ENCODE data around the gene INHBE. TPM values are rescaled to one million over a fixed set of nuclear protein-coding genes. Genes with fewer than 3 reads are reported as not detected.

INHBE gene
- total and polyA plus RNA-seq, 4 donors: 17.6 to 181 (median 110) TPM

GRCh38 chr12:57479376-57480115 is 24.4 kb downstream of the INHBE start, which contains the start of gene ARHGAP9:
ARHGAP9 (minus strand) TSS chr12:57479866; CDS start chr12:57479406, 460 bp downstream.
- H3K36me3 ChIP-seq (ENCODE audit: control insufficient read depth in 4 of 4, insufficient read depth in 3 of 4, low read depth in 1 of 4, low read length in 3 of 4): no peaks in the 10 kb centered on the region
- WGBS: 67% methylated on average over 6 of the region's 6 CpGs
- DNase-seq (ENCODE audit: low spot score): no peak
- peak within 1 kb of the TSS; percentile 28 to 38 for H3K9ac ChIP-seq (ENCODE audit: low read depth in 1 of 2, low read length in 2 of 2)
- no peak within 1 kb of the TSS for H3K4me3 ChIP-seq (ENCODE audit: low read depth in 1 of 3, low read length in 3 of 3)
- no peak for TF ChIP-seq TAF1 (conservative IDR thresholded peaks at IDR 0.05)
- no peak for TF ChIP-seq ATF3 (IDR thresholded peaks at IDR 0.05)
- no peak for TF ChIP-seq YY1 (IDR thresholded peaks at IDR 0.05)
- no peak for TF ChIP-seq ZBTB33 (IDR thresholded peaks at IDR 0.05)
- TF ChIP-seq HNF4A (conservative IDR thresholded peaks at IDR 0.05): no peak
- no peak for TF ChIP-seq RXRA (IDR thresholded peaks at IDR 0.05)
- no peak for TF ChIP-seq RAD21 (IDR thresholded peaks at IDR 0.05)
- TF ChIP-seq FOXA2 (IDR thresholded peaks at IDR 0.05): no peak
- TF ChIP-seq FOXA1 (IDR thresholded peaks at IDR 0.05): no peak
- no peak for TF ChIP-seq GABPA (IDR thresholded peaks at IDR 0.05 in 1 of 2, conservative IDR thresholded peaks at IDR 0.05 in 1 of 2)
- TF ChIP-seq SP1 (IDR thresholded peaks at IDR 0.05): no peak
- no peak for TF ChIP-seq REST (IDR thresholded peaks at IDR 0.05)
- peak within 1 kb of the TSS; percentile 66 to 79 for H3K27ac ChIP-seq (ENCODE audit: low read depth in 1 of 2, low read length in 2 of 2)
- peaks cover 0 to 6% (median 2%) of the 10 kb centered on the region in 4 donors for H3K27me3 ChIP-seq (ENCODE audit: control insufficient read depth in 4 of 4, insufficient read depth in 4 of 4, low read length in 3 of 4)
- H3K9me3 ChIP-seq (ENCODE audit: control insufficient read depth in 4 of 4, low read length in 3 of 4): no peaks in the 10 kb centered on the region
- H3K4me1 ChIP-seq (ENCODE audit: control insufficient read depth in 4 of 4, insufficient read depth in 4 of 4, low read length in 3 of 4): peaks cover 4 to 17% (median 12%) of the 10 kb centered on the region in 4 donors

- Histone ChIP-seq H3K27ac (ENCODE audit: low read depth in 1 of 2, low read length in 2 of 2) (no peak overlapping the region), H3K4me1 (ENCODE audit: control insufficient read depth in 4 of 4, insufficient read depth in 4 of 4, low read length in 3 of 4) (no peaks in the 10 kb centered on the region), H3K9me3 (ENCODE audit: control insufficient read depth in 4 of 4, low read length in 3 of 4) (no peaks in the 10 kb centered on the region), H3K27me3 (ENCODE audit: control insufficient read depth in 4 of 4, insufficient read depth in 4 of 4, low read length in 3 of 4) (no peaks in the 10 kb centered on the region), H3K9ac (ENCODE audit: low read depth in 1 of 2, low read length in 2 of 2) (no peak overlapping the region), H3K36me3 (ENCODE audit: control insufficient read depth in 4 of 4, insufficient read depth in 3 of 4, low read depth in 1 of 4, low read length in 3 of 4) (no peaks in the 10 kb centered on the region), H3K4me3 (ENCODE audit: low read depth in 1 of 3, low read length in 3 of 3) (no peak overlapping the region)
- DNase-seq (ENCODE audit: low spot score): no peak
- WGBS: 87% methylated on average over 1 of the region's 1 CpG
- no peak for TF ChIP-seq TAF1 (conservative IDR thresholded peaks at IDR 0.05)
- TF ChIP-seq FOXA2 (IDR thresholded peaks at IDR 0.05): no peak
- TF ChIP-seq FOXA1 (IDR thresholded peaks at IDR 0.05): no peak
- TF ChIP-seq EGR1 (IDR thresholded peaks at IDR 0.05; ENCODE audit: low read depth in 2 of 2): no peak
- TF ChIP-seq REST (IDR thresholded peaks at IDR 0.05): no peak
- TF ChIP-seq SP1 (IDR thresholded peaks at IDR 0.05): no peak
- TF ChIP-seq ATF3 (IDR thresholded peaks at IDR 0.05): no peak
- TF ChIP-seq NR2F2 (IDR thresholded peaks at IDR 0.05): no peak
- TF ChIP-seq JUND (IDR thresholded peaks at IDR 0.05): no peak
- no peak for TF ChIP-seq CTCF (IDR thresholded peaks at IDR 0.05; ENCODE audit: low read depth, low read length, missing input control)
- no peak for TF ChIP-seq RAD21 (IDR thresholded peaks at IDR 0.05)
- no peak for TF ChIP-seq RXRA (IDR thresholded peaks at IDR 0.05)
- TF ChIP-seq YY1 (IDR thresholded peaks at IDR 0.05): no peak
- TF ChIP-seq HNF4G (IDR thresholded peaks at IDR 0.05): no peak
- no peak for TF ChIP-seq MAX (IDR thresholded peaks at IDR 0.05)
- TF ChIP-seq GABPA (IDR thresholded peaks at IDR 0.05 in 1 of 2, conservative IDR thresholded peaks at IDR 0.05 in 1 of 2): no peak
- TF ChIP-seq HNF4A (conservative IDR thresholded peaks at IDR 0.05): no peak
Observed at GRCh38 chr12:57481671-57482070, 26.6 kb downstream of the INHBE start.
